ENCODE results near the gene FGD4.

The FGD4 gene

DNA sequence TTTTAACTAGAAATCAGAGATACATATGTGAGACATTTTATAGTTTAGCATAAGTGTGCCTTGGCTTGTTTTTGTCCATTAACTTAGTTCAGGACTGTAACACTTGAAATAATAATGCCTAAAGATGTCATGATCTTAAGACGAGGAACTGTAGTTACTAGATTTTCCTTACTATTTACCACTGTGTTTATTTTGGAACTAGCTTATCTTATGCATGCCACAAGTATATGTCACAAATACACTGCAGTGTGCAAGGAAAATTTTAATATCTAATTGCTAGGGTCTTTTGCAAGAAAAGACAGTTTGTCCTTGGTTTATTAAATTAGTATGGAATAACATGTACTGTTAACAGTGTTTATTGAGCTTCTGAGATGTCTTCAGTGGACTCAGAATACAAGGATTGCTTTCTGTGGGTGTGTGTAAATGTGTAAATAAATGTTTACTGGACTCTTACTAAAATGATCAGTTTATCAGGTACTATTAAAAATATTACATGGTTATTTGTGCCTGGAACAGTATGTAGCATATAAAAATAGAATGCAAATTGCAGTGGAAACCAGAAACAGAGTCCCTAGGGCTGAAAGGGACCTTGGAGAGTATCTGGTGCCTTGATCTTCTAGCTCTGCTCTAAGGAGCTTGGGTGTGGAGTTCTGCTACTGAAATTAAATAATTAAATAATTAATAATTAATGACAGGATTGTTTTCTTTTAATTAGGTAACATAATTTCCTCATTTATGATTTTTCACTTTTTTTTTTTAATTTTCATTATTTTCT is 58.1 kb downstream of the FGD4 start:
- DNase-seq, result no peak

DNA sequence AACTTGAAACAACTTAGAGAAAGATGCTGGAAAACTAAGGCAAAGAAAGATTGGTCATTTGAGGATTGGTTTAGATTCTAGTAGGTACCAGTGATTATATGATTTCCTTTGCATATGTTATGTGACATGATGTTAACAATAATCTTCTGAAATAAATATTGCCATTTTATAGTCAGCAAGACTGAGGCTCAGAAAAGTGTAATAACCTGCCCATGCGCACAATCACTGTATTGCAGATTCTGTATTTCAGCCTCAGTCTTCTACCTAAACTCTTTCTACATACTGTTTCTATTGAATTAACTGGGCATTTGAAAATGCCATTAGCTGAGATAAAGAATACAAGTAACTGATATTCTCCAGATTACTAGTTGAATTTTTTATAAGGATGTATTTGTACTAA is 61.3 kb downstream of the FGD4 start:
- DNase-seq, result no peak

DNA sequence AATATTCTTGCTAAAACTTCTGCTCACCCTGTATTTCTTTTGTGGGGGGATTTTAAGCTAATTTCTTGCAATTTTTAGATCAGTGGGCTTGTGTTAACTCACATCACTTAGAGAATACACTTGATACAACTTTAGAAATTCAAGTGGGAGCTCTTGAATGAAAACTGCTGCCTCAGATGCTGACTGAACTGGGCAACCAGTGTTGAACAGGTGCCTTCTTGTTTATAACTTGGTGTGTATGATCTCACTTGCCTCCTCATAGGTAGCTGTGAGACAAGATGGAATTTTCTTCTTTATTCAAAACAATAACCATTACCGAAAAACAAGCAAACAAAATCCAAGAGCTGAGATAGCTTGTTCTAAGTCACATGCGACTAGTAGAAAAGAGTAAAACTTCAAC is 63.5 kb downstream of the FGD4 start:
- no peak for DNase-seq

DNA sequence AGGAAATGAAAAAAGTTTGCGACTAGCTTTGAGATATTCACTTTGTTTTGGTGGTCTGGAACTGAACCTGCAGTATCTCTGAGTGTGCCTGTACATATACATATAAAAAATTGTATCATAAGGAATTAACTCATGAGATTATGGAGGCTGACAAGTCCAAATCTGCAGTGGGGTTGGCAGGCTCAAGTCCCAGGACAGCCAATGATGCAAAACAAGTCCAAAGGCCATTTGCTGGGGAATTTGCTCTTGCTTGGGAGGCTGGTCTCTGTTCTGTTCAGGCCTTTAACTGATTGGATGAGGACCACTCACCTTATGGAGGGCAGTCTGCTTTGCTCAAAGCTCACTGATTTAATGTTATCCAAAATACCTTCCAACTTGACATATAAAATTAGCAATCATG is 66.8 kb downstream of the FGD4 start:
- no peak for DNase-seq

DNA sequence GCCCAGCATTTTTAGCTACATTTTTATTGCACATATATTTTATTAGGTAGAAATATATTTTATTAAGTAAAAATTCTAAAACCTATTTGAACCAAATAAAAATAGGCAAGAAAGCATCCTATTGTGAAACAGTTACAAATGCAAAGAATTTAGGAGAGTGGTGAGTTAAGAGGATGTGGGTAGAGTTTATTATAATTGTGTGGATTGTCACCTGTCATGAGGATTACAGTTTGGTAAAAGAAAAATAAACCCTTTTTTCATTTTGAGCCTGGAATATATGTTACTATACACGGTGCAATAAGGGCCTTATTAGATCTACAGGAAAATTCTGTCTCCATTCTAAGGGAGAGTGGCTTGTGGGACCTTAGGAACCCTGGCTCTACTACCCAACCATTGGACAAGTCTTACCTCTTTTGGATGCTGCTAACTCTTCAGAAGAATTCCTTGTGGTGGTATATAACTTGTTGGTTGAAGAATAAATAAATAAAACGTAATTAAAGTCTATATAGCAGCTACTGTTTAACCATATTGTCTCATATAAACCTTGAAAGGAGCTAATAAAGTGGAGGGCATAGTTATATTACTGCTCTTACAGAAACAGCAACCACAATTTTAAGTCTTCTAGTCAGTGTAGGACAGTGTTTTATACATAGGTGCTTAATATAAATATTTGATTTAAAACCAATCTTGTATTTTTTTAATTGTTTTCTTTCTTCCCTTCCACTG is 67.8 kb downstream of the FGD4 start:
- DNase-seq, result no peak

DNA sequence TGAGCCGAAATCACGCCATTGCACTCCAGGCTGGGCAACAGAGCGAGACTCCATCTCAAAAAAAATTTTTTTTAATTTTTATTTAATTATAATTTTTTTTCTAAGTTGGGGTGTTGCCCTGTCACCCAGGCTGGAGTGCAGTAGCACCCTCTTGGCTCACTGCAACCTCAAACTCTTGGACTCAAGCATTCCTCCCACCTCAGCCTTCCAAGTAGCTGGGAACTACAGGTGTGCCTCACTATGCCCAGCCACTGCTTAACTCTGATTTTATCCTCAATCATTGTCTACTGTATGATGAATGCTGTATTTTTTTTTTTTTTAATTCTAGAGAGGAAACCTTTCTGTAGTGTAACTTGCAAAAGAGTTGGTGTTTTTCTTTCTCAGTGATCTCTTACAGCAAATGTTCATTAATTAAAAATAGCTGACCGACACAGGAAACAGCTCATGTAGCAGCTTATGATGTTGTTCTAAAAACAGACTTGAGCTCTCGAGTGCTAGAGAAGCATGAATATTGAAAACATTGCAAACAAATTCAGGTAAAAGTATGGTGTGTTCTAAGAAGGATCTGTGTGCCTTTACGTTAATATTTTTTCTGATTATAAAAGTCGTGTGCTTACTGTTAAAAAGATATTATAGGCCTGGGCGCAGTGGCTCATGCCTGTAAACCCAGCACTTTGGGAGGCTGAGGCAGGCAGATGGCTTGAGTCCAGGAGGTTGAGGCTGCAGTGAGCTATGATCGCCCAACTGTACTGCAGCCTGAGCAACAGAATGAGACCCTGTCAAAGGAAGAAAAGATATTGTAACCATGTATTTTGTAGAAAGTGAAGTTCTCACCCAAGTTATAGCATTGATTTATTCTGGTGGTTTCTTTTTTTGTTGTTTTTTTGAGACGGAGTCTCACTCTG is 68.9 kb downstream of the FGD4 start:
- no peak for DNase-seq

DNA sequence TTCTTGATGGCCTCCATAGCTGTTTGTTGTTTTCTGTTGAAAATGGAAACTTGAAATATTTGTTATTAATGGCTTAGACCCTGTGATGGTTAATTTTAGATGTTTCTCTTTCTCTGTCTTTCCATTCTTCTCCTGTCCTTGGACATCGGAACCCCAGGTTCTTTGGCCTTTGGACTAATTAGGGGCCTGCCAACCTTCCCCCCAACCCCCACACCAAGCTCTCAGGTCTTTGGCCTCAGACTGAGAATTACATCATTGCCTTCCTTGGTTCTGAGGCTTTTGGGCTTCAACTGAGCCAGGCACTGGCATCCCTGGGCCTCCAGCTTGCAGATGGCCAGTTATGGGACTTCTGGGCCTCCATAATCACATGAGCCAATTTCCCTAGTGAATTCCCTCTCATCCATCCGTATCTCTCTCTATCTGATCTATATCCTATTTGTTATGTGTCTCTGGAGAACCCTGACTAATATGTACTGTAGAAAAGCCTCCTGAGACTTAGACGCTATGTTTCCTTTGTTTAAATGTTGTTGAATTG is 71.6 kb downstream of the FGD4 start:
- DNase-seq, result no peak

DNA sequence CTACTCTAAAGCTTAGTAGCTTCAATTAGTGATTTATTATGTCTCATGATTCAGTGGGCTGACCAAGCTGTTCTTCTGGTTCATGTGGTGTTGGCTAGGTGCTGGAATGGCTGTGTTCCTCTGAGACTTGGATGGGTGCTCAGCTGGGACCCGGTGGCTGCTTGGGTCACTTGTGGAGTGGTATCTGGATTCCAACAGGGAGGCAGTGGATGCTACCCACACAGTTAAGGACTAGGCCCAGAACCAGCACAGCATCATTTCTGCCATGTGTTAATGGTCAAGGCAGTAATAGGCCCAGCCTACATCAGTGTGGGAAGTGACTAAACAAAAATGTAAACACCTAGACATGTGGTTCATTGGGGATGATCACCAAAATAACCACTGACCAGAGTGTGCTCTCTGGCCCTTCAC is 72.2 kb downstream of the FGD4 start:
- no peak for DNase-seq

DNA sequence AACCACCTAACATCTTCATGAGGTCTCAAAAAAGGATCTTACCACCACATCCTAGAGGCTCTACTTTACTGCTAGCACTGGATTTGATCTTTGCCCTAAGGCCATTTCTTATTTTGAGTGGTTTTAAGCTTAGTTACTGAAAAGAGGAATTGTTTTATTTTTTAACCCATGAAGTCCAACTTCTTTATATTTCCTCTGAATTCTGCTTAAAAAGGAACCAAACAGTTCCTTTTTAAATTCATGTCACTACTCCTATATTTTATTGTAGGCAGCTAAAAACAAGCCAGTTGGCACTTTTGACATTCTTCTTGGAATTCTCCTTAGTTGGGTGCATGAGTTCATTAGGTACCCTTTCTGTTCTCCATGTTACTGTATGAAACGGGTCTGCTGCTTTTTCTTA is 76.4 kb downstream of the FGD4 start:
- peak in 1 of 2 donors; percentile 69 for DNase-seq

DNA sequence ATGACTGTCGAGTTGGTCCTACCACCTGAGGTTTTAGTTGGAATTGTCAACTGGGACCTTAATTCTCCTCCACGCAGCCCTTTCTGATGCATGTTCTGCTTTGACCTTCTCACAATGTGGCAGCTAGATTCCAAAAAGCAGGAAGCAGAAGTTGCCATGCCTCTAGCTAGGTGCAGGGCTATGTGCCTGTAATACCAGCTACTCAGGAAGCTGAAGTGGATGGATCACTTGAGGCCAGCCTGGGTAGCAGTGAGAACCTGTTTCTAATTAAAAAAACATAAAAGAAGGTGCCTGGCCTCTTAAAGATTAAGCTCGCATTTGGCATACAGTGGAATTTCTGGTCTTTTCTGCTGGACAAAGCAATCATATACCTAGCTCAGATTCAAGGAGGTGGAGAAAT is 77.1 kb downstream of the FGD4 start:
- peak; percentile 53 to 55 for DNase-seq

DNA sequence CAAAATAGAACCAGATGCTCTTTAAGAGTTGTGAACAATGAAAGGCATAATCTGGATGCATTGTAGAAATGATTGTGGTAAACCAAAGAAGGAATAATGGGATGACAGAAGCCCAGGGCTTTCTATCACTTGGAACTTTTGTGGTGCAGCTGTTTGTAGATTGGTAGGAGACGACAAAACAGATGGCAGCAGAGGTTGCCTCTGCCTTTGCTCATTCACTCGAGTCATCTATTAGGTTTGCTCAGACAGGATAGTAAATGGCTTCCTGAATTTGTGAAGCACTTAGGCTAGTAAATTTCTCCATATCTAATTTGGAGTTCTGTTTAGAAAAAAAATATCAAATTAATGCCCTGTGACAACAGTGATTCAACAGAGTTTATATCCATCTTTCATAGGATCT is 78.4 kb downstream of the FGD4 start:
- DNase-seq, result no peak

DNA sequence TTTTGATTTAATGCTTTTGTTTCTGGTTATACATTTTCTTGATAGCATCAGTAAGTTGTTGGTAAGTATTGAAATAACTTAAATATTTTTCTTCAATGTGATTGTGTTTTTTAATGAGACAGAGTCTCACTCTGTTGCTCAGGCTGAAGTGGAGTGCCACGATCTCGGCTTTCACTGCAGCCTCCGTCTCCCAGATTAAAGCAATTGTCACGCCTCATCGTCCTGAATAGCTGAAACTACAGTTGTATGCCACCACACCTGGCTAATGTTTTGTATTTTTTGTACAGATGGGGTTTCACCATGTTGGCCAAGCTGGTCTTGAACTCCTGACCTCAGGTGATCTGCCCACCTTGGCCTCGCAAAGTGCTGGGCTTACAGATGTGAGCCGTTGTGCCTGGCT is 78.8 kb downstream of the FGD4 start:
- no peak for DNase-seq

DNA sequence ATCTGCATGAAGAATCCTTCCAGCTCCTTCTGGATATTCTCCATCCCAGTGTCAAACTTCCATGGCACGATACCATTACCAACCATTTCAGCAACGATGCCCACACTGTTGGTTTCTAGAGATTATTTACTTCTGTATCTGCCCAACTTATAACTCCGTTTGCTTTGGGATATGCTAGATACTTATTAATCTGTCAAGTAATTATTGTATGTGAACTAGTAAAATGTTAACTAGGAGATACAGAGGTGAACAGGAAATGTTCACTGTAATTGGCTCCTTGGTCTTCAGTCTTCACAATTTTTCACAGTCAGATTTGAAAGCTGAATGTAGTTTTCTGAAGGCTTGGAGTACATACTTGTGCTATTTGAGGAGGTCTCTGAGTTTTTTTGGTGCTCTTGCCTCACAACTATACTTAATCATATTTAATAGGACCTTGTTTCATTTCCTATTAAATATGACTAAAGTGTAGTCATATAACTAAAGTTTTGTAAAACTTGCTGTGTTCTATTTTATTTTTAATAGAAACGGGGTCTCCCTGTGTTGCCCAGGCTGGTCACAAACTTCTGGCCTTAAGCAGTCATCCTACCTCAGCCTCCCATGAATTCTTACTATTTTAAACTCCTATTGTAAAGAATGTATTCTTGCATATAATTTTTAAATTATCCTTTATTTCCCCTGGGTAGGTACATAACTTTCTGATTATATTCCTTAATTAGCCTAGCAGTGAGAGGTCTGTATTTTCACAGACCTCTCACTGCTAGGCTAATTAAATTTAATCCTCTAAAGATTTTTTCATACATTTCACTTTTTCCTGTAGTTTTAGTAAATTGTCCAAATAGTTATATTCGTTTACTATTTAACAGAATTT is 79.7 kb downstream of the FGD4 start:
- DNase-seq, result no peak

DNA sequence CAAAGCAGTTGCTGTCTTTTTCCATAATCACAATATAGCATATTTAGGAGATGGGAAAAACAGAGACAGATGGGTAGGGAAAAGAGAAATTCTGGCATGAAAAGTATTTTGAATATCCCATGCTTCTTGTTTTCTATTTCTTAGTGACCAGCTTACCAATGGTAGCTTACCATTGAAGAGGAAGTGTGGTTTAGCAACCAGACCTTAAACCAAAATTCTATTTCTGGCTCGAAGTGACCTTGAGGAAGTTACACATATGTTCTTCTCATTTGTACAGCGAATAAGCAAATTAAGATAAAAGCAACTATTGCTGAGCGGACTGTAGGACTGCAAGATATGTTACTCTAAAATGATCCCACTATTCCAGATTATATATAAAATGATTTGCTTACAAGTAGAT is 82.9 kb downstream of the FGD4 start:
- DNase-seq, result peak; percentile 92 to 96

DNA sequence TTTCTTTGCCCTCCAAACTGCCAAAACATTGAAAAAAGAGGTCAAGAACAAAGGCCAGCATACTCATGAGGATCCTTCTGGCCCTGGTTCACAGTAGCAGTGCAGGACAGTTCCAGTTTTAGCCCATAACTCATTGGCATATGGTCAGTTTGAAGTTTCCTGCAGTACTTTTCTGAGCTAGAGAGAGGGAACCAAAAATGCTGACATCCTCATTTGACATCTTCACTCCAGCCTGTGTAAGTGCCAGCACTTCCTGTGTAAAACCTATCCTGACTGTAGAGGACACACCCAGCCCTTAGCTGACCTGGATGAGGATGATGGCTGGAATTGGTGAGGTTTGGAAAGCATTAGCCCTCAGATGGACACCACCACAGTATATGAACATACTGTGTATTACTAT is 84.1 kb downstream of the FGD4 start:
- peak; percentile 89 to 90 for DNase-seq

DNA sequence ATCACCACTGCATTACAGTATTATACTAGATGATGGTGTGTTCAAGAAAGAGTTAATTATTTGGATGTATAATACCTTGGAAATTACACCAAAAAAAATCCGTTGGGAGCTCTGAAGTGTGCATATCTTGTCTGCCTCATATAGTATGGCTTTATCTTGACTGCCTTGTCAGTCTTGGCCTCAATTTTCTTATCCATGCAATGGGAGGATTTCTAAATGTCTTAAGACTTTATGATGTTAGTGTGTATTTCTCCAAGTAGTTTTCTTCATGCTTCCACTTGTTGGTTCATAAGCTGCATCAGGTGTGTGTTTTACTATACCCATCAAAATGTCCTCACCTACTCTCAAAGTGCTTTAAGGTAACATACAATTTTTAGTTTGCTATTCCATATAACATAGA is 84.6 kb downstream of the FGD4 start:
- DNase-seq, result no peak

DNA sequence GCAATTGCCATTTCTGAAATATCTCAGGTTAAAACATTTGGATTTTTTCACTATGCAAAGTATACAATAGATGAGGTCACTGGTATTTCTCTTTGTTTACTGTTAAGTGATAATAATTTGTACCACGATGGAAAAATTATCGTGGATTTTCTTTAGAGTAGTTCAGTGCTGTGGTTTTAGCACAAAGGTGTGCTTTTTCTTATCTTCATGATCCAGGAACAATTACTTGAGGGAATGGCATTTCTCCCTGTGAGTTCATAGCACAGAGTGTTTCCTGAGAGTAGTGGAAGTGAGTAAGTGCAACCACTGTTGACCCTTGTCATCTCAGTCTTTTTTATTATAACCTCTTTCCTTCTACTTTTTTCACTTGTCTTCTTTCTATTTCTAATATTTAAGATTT is 86.8 kb downstream of the FGD4 start:
- peak; percentile 38 to 65 for DNase-seq

DNA sequence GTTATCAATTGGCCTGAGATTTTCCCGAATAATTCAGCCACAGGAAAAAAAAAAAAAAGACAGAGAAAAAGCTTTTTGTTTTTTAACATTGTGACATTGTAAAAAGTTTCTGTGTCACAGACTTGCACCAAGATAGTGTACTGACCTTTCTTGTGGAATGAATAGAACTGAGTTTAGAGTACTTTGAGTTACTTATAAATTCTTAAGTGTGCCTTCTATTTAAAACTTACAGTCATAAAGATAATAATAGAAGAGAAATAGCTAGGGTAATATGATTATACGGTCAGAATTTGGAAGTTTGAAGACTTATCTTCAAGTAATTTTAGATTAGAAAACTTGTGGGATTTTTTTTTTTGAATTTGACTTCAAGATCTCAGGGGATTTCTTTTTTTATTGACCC is 88.8 kb downstream of the FGD4 start:
- peak in 1 of 2 donors; percentile 14 for DNase-seq

DNA sequence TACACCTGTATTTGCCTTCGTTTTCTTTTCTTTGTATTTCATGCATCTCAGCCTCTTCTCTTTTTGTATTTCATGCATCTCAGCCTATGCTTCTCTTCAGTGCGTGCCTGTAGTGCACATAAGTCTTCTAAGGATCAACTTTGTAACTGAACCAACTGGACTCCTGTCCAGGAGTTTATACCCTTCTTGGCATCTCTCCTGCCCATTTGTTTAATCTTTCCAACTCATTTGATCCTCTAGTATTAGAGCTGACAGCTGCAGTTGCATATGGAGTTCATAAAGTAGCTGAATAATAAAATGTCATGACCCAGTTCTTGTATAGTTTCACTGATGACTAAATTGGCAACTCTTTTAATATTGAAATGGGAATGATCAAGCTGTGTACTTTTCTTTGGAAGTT is 89.7 kb downstream of the FGD4 start:
- DNase-seq, result no peak

DNA sequence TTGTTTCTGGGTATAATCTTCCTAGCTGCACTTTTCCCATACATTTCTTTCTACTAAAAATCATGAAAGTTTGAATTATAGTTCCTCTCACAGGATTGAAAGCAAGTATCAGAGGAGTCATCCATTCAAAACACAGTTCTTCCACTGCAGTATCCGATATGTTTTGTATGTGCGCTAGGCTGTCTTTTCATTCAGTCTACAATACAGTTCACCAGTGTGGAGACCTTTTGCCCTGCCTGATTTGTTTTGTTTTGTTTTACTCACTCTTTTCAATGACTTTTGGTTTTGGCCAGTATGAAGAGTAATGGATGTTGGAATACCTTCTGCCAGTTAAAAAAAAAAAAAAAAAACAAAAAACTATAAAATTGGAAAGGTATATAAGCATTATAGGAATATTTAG is 91.4 kb downstream of the FGD4 start:
- DNase-seq, result no peak

DNA sequence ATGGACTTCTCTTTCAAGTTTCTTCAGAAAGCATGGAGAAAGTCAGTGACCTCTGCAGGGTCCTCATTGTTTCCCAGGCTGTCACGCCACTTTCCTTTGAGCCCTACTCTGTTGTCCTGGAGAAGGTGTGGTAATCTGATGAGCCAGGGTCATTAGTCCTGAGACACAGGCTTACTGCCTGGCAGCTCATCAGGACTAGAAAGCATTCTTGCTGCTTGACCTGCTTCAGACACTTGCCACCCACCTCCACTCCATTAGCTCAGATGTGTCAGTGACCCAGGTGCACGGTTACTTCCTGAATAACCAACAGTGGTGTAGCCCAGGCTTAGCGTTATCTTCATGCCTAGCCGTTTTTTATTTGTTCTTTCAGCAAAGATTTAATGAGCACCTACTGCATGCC is 93.9 kb downstream of the FGD4 start:
- no peak for DNase-seq

DNA sequence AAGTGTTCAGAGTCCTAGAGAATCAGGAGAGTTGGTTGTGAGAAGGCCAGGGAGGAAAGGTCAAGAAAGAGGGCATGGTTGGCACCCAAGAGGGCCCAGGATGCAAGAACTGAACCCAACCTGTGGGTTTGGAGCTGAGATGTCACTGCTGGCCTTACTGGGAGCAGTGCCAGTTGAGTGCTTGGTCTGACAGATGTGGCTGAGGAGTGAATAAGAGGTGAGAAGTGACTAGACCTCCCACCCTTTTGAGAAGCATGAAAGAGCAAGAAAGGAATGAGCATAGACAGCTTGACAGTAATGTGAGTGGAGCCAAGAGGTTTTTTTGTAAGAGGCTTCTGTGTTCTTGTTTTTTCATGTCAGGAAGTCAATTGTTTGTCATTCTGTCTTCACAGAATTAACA is 95.3 kb downstream of the FGD4 start:
- no peak for DNase-seq

Measured in inflammatory macrophage (primary cell).